HG02759 (cell line): ENCODE data around the gene LCORL.
"Not testable (repeated sequence)": the region's sequence is repeated elsewhere in the genome, so short reads cannot be mapped to it uniquely, and the experiment has no call there.

Experiments
- ATAC-seq: cut with Tn5 transposase; IDR thresholded peaks from one replicate; pipeline ENCODE4 v1.9.1; 2021; ENCODE audit warnings: mild to moderate bottlenecking, moderate library complexity; ENCODE audit not compliant: unreplicated experiment

LCORL gene

GRCh38 chr4:17865866-17866363, 155.6 kb downstream of the LCORL start:
- ATAC-seq = no peak

- ATAC-seq = not testable (repeated sequence)
Measured at GRCh38 chr4:17861906-17862305, 159.6 kb downstream of the LCORL start.

- no peak for ATAC-seq
Measured at GRCh38 chr4:17859793-17860406, 161.7 kb downstream of the LCORL start.

- ATAC-seq = no peak
Measured at GRCh38 chr4:17854036-17854435, 167.5 kb downstream of the LCORL start.

GRCh38 chr4:17851959-17852358, 169.6 kb downstream of the LCORL start:
- ATAC-seq = no peak

GRCh38 chr4:17850295-17850694, 171.3 kb downstream of the LCORL start:
- not testable (repeated sequence) for ATAC-seq

- no peak for ATAC-seq
Measured at GRCh38 chr4:17846266-17846665, 175.3 kb downstream of the LCORL start.

GRCh38 chr4:17823871-17824669, 197.5 kb downstream of the LCORL start:
- no peak for ATAC-seq

GRCh38 chr4:17817027-17817426, 204.5 kb downstream of the LCORL start:
- peak; percentile 81 for ATAC-seq

GRCh38 chr4:17816142-17816541, 205.4 kb downstream of the LCORL start:
- no peak for ATAC-seq

GRCh38 chr4:17814140-17814539, 207.4 kb downstream of the LCORL start:
- ATAC-seq = no peak

- no peak for ATAC-seq
Measured at GRCh38 chr4:17812801-17813200, 208.8 kb downstream of the LCORL start.

GRCh38 chr4:17812125-17812524, 209.4 kb downstream of the LCORL start:
- no peak for ATAC-seq

- ATAC-seq = peak; percentile 32
Measured at GRCh38 chr4:17811078-17811603, 210.4 kb downstream of the LCORL start.

- ATAC-seq = peak; percentile 91
Measured at GRCh38 chr4:17810260-17811077, 211.1 kb downstream of the LCORL start, which contains the start of the genes DCAF16 and NCAPG. TSS of gene DCAF16 (minus strand) at chr4:17810757. CDS start at chr4:17804141, 6,616 bp downstream. TSS of gene NCAPG (plus strand) at chr4:17810979. CDS start at chr4:17811078, 99 bp downstream.

GRCh38 chr4:17809667-17810066, 211.9 kb downstream of the LCORL start:
- no peak for ATAC-seq

GRCh38 chr4:17807446-17807845, 214.1 kb downstream of the LCORL start:
- ATAC-seq = no peak

- no peak for ATAC-seq
Measured at GRCh38 chr4:17805580-17806155, 215.9 kb downstream of the LCORL start.

GRCh38 chr4:17797808-17798207, 223.7 kb downstream of the LCORL start:
- ATAC-seq = no peak

GRCh38 chr4:17794730-17795129, 226.8 kb downstream of the LCORL start:
- ATAC-seq = no peak
